A204.1 (cell line): ENCODE measurements around the gene ATP2B3.

Source experiments
- FAIRE-seq: peaks from 2 replicates; lab custom pipeline; 2012; peaks lifted over from hg19 to GRCh38; lab: Jason Lieb, UNC

Gene ATP2B3

DNA sequence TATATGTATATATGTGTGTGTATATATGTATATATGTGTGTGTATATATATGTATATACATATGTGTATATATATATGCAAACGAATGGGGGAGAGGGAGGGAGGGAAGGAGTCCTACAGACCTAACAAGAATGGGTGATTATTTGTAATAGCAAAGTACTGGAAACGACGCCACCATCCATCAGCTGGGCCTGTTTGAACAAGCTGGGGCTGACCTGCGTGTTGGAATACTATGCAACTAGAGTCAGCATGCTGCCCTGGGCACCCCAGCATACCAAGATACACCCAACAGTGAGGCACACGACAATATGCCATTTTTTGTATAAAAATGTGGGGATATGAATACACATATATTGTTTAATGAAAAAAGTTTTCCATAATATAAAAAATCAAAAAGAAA is 103.1 kb downstream of the ATP2B3 start:
- no peak for FAIRE-seq

DNA sequence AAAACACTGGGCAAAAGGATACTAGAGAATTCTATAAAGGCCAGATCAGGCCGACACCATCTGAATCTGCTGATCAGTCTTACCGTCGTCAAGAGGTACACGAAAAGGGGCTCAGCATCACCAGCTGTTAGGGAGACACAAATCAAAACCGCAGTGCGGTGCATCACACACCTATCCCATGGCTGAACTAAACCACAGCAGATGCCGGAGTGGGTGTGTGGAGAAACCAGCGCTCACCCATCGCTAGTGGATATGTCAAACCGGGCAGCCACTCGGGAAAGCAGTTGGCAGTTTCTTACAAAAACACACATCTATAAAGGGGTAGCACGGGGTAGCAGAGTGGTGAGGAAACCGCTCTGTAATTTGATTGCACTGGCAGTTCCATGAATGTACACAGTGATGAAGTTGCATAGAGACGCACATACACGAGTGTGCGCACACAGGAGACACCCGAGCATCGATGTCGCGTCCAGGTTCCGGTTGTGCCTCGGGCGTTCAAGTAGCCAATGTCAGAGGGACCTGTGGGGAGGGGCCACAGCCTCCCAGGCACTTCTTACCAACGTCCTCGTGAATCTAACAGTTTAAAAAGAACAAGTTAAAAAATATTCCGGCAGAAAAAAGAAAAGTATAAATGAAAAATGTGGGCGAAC is 104.6 kb downstream of the ATP2B3 start:
- FAIRE-seq, result no peak

DNA sequence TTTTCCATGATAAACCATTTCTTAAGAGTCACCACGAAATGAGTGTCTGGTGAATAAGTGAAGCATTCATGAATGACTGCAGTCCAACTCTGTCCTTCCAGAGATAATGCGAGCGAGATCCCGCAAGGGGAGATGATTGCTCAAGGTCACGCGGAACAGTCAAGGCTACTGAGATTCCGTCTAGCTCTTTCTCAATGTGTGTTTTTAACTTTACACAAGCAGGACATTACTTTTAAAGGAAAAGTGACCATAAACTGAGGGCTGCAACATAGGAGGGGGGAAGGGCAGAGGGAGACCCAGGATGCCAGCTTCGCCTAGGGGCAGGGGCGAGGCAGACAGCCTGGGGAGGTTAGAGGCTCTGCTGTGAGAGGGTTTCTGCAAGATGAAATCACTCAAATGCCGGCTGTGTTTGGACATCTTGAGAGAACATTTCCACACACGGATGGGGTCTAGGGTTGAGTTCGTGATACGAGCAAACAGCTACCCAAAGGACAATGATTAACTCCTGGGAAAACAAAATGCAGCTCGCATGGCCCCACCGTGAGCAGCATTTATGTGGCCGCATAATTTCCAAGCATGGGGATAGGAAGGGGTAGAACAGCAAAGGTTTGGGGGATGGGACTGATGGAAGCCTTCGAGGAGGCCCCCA is 105.3 kb downstream of the ATP2B3 start:
- no peak for FAIRE-seq

GRCh38 chrX:153623310-153624029 is 106.0 kb downstream of the ATP2B3 start:
- no peak for FAIRE-seq

DNA sequence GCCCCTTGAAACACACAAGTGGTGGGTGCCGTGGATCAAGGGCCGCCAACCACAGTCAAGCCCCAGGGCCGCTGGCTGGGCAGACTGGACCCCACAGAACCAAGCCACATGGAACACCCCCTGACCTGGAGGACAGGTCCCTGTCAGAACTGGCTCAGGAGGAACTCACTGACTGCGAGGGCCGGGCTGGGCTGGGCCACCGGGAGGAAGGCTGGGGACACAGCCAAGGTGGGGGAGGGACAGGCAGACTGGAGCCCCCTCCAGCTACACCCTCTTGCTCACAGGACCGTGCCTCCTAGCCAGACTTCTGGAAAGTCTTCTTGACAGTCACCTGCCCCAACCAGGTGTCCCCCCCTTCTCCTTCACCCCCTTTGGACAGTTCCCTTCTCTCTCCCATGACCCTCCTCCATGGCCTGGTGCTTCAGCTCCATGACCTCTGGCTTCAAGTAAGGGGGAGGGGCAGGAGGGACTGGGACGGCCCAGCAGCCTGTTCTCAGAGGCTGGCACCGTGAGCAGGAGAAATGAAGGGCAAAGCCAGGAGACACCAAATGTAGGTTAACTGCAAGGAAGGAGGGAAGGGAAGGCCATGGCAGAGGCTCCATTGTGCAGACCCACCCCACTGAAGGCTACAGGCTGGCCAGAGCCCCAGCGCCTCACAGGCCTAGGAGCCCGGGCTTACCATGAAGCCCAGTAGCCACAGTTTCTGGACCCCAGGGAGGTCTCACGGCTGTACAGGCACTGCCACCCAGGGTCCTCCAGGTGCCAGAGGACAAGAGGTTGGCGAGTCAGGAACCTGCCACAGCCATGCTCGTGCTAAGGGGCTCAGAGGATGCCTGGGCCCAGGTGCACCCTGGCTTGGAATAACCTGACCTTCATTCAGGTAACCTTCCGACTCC is 107.0 kb downstream of the ATP2B3 start:
- no peak for FAIRE-seq

DNA sequence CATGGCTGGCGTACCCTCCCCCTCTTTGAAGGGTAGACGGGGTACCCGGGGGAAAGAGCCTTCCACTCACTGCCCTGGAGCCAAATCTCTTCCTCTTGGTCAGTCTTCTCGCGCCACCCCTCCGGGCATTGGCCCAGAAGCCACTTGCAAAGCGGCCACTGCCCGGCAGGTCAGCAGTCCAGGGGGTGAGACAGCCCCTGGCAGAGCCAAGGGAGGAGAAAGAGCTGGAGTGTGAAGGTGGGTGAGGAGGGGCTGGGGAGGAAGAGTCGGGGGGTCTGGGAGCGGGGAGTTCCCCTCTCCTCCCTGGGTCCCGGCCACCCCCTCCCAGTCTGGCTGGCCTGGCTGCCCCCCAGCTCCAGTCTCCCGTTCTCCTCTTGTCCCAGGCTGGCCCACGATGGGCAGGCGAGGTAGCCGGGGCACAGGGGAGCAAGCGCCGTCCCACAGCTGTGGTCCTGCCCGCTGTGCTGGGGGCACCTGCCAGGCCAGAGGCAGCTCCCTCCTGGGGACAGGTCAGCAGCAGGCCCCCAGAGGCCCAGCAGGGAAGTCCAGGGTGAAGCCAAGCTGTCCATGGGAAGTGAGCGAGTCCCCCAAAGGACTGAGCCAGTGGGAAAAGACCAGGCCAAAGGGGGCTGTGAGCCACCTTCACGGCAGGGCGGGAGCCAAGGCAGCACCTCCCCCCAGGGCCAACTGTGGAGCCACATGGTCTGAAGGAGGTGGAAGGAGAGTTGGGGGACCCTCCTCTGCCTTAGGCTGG is 108.0 kb downstream of the ATP2B3 start:
- no peak for FAIRE-seq

DNA sequence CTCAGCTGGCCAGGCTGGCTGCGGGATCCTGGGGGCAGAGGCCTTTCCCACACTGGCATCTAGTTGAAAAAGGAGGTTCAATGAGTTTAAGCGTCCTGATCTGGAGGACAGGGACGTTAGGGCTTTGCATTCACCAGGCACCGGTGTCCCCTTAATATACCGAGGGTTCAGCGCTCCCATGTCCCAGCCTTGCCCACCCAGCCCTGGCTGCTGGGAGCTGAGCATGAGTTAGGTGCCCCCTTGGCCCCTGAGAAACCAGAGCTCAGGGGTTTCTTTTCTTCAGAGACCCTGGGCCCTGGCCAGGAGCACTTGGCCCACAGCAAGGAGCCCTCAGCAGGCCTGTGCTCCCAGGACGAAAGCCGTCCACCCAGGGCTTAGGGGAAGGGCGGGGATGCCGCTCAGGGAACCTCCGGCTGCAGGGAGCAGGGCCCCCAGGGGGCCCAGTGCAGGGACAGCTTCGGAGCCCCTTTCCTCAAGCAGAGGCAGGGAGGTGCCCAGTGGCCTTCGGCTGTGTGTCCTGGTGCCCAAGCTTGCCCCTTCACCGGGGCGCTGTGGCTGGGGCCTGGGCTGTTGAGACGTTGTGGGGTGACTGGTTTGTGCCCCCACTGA is 108.7 kb downstream of the ATP2B3 start:
- no peak for FAIRE-seq

DNA sequence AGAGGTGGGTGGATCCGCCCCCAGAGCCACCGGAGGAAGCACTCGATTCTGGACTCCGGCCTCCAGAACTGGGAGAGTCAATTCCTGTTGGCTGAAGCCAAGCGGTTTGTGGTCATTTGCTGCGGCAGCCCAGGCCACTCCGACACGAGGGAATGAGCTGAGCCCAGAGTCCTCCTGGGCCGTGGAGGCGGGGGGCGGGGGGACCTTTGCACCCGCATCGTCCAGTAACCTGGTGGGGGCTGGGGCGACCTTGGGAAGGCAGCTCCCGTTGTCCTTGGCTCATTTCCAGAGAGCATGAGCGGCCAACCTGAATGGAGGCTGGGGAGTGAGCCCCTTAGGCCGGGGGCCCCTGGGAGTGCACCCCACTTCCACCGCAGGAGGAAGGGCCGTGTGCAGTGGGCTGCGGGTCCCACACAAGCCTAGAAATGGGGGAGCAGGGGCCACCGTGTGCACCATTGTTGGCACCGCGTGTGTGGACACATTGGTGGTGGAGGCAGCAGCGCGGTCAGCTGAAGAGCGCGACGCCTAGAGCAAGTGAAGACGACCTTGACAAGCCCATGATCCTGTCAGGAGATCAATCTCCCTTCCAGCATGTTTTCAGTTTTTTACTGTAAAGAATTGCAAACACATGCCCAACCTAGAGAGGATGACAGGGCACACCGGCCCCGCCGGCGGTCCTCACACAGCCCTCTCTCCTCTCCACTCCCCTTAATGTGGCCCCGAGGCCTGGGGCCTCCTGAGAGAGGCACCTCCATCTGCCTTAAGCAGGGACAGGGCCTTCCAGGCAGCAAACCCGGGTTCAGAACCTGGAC is 109.6 kb downstream of the ATP2B3 start:
- FAIRE-seq, result no peak

- no peak for FAIRE-seq
These were observed 110.3 kb downstream of the ATP2B3 start for GRCh38 chrX:153627675-153628111.

DNA sequence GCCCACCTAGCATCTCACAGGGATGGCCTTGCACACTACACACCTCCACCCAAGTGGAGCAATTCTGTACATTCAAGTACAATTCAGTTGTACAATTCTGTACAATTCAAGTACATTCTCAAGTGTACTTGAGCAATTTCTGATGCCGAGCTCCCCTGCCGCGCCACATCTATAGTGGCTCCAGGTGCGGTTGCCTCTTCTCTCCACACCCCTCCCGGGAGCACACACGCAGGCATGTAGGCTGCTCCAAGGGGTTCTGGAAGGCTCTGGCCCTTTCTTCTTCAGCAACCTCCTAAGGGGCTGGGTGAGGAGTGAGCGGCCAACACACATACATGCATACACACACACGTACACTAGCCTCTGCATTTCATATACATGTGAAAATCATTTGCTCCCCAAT is 110.7 kb downstream of the ATP2B3 start:
- FAIRE-seq, result no peak

DNA sequence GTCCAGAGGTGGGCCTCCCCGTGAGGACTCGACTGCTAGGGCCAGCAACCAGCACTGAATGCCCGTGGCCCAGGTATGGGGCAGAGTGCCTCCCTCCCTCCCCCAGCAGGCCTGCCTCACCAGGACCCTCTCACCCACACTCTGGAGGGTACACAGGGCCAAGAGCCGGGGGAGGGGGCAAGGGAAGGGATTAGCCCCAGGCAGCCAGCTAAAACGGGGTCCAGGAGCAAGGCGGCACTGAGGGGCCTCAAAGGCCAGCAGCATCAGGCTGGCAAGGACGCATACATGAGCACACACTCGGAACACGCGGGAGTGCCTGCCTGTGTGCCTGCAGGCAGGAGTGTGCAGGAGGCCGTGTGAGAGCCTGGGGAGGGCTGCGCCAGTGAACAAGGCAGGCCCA is 111.2 kb downstream of the ATP2B3 start:
- FAIRE-seq, result no peak

DNA sequence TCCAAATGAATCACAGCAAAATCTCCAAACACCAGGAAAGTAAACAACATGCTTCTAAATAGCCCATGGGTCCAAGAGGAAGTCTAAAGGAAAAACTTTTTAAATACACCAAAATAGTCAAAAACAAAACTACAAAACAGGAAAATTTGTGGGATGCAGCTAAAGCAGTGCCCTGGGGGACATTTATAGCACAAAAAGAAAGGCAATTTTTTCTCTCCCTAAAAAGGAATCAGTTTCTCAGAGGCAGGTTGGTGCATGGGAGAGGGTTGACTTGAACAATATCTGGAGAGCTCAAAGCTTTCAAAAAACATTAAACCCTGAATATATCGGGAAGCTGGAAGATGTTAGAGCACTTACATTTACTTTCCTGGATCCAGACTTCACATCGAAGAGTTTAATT is 113.9 kb downstream of the ATP2B3 start:
- no peak for FAIRE-seq

GRCh38 chrX:153631907-153632594 is 114.6 kb downstream of the ATP2B3 start:
- no peak for FAIRE-seq
